GM12878 (cell line): ENCODE results near the gene PPP2R5C. TPM values are rescaled to one million over a fixed set of nuclear protein-coding genes. Genes with fewer than 3 reads are reported as not detected.

Source experiments
- ATAC-seq: fragments of 200-7000 bp; cut with Tn5 transposase; 3 replicates; pipeline ENCODE4 v1.9.1; 2020; ENCODE audit warnings: mild to moderate bottlenecking, moderate library complexity
- BruUV-seq: library from RNA; stranded (reverse); fragments of 400-500 nt; replicated peaks from 2 replicates; lab custom pipeline; 2021; lab: Mats Ljungman, UMichigan
- CTCF ChIA-PET: fragments of 300-600 bp; sonication (Branson Sonifier 250); formaldehyde crosslinking; extraction: SDS; loops from one replicate; lab custom pipeline; 2021; ENCODE audit warnings: inconsistent platforms; lab: Yijun Ruan, JAX
- POLR2A ChIA-PET: fragments of 350-600 bp; formaldehyde crosslinking; extraction: SDS; loops from one replicate; lab custom pipeline; 2021; ENCODE audit warnings: inconsistent platforms; lab: Charles Lee
- RAD21 ChIA-PET: fragments of 300-600 bp; sonication (Branson Sonifier 250); formaldehyde crosslinking; loops from one replicate; lab custom pipeline; 2023; ENCODE audit warnings: antibody characterized with exemption; ENCODE audit not compliant: unreplicated experiment; lab: Charles Lee
- SMC1A ChIA-PET: fragments of 300-600 bp; sonication (Branson Sonifier 250); formaldehyde crosslinking; loops from one replicate; lab custom pipeline; 2023; ENCODE audit not compliant: unreplicated experiment, uncharacterized antibody; lab: Charles Lee
- DNase-seq: peaks from one replicate; pipeline ENCODE4 v3.0.0-alpha.2; 2011; ENCODE audit warnings: low read depth, low spot score
- FAIRE-seq: peaks from 3 replicates; lab custom pipeline; 2011; peaks lifted over from hg19 to GRCh38; lab: Jason Lieb, UNC
- H2AFZ ChIP-seq: 2 replicates; pipeline ENCODE4 v1.6.0; 2011; ENCODE audit warnings: low read depth, low read length, control low read depth; ENCODE audit not compliant: control insufficient read depth
- H3K27ac ChIP-seq: 2 replicates; pipeline ENCODE4 v1.5.1; 2011; ENCODE audit warnings: control low read depth; ENCODE audit not compliant: control insufficient read depth, insufficient read depth
- H3K27me3 ChIP-seq, 2 experiments: replicated peaks in 1 of 2; 2 replicates each; pipeline versions ENCODE4 v1.6.0 to v1.6.1; 2011; ENCODE audit warnings: low read length in 1 of 2; ENCODE audit not compliant: control insufficient read depth in 2 of 2, insufficient read depth in 2 of 2
- H3K36me3 ChIP-seq, 2 experiments: 2 replicates each; pipeline ENCODE4 v1.5.1; 2011; ENCODE audit warnings: low read length in 1 of 2; ENCODE audit not compliant: control insufficient read depth in 2 of 2, insufficient read depth in 2 of 2
- H3K4me1 ChIP-seq: 2 replicates; pipeline ENCODE4 v1.6.1; 2011; ENCODE audit warnings: mild to moderate bottlenecking, low read length, moderate library complexity, mixed read lengths; ENCODE audit not compliant: control insufficient read depth, insufficient read depth
- H3K4me2 ChIP-seq: 2 replicates; pipeline ENCODE4 v1.6.0; 2011; ENCODE audit warnings: control low read depth; ENCODE audit not compliant: control insufficient read depth, insufficient read depth
- H3K4me3 ChIP-seq: fragments of 200-600 bp; sonication (generic); 2 replicates; pipeline ENCODE4 v1.5.1; 2016
- H3K79me2 ChIP-seq: 2 replicates; pipeline ENCODE4 v1.6.0; 2011; ENCODE audit warnings: low read length; ENCODE audit not compliant: control insufficient read depth, insufficient read depth
- H3K9ac ChIP-seq: 2 replicates; pipeline ENCODE4 v1.8.0; 2011; ENCODE audit warnings: low read length, control low read depth, mixed read lengths; ENCODE audit not compliant: control insufficient read depth, insufficient read depth
- H3K9me3 ChIP-seq: replicated peaks from 3 replicates; pipeline ENCODE4 v1.5.1; 2011; ENCODE audit warnings: mild to moderate bottlenecking, low read length; ENCODE audit not compliant: control insufficient read depth, insufficient read depth
- H4K20me1 ChIP-seq: 2 replicates; pipeline ENCODE4 v1.6.0; 2011; ENCODE audit not compliant: control insufficient read depth, insufficient read depth
- ATF2 ChIP-seq: IDR thresholded peaks from 2 replicates; pipeline ENCODE4 v1.6.1; 2012; ENCODE audit warnings: low read length, inconsistent platforms
- BCL11A ChIP-seq: IDR thresholded peaks from 2 replicates; pipeline ENCODE4 v1.6.1; 2011; ENCODE audit warnings: low read depth, low read length
- MTA3 ChIP-seq: IDR thresholded peaks from 2 replicates; pipeline ENCODE4 v1.6.1; 2012; ENCODE audit warnings: low read length, inconsistent platforms, borderline replicate concordance
- NR2C2 ChIP-seq: IDR thresholded peaks from 2 replicates; pipeline ENCODE4 v1.6.1; 2011; ENCODE audit warnings: borderline replicate concordance, low read depth; ENCODE audit not compliant: control insufficient read depth, insufficient read length
- SIN3A ChIP-seq: IDR thresholded peaks from 2 replicates; pipeline ENCODE4 v1.6.1; 2012; ENCODE audit warnings: low read depth, low read length, improper control_type of control experiment
- TARDBP ChIP-seq: IDR thresholded peaks from 2 replicates; pipeline ENCODE4 v1.6.1; 2016; ENCODE audit warnings: borderline replicate concordance
- ZBTB11 ChIP-seq: fragments of 450-650 bp; formaldehyde crosslinking; IDR thresholded peaks from 2 replicates; pipeline ENCODE4 v1.5.0; 2022; ENCODE audit warnings: mild to moderate bottlenecking, missing genetic modification characterization
- ZSCAN29 ChIP-seq: fragments of 450-650 bp; IDR thresholded peaks from 2 replicates; pipeline ENCODE4 v1.6.1; 2017; ENCODE audit warnings: mild to moderate bottlenecking, moderate library complexity
- WGBS: methylation state at CpG from one replicate; pipeline ENCODE4 v1.1.6; 2016; ENCODE audit warnings: low lambda C conversion rate; ENCODE audit not compliant: insufficient replicate concordance, insufficient coverage; ENCODE audit errors: missing lambda C conversion rate; 5-methylcytosine and 5-hydroxymethylcytosine counted together
- in situ Hi-C: fragments of 300-500 bp; cut with MboI; formaldehyde crosslinking; loops from 9 replicates; pipeline ENCODE4 v1.14.3; 2018; ENCODE audit warnings: mixed read lengths
- intact Hi-C: fragments of 100-400 bp; cut with micrococcal nuclease; formaldehyde crosslinking; loops from one replicate; pipeline ENCODE4 v1.14.2; 2022; ENCODE audit not compliant: unreplicated experiment
- polyA plus RNA-seq, 11 experiments: library from polyadenylated mRNA; depleted of rRNA in 4 of 11; unstranded in 6 of 11; stranded (reverse) in 5 of 11; fragments of >200 nt; fragmentation: Nextera tagmentation in 4 of 11; fragmentation: Illumina TruSeq in 1 of 11; extraction: Ambion mirVana in 4 of 11; extraction: Trizol in 1 of 11; gene quantifications; 1 replicate in 1 of 11; 2 replicates in 10 of 11; pipeline versions ENCODE4 v1.2.1 to v1.2.3, GENCODE V29; 2011 to 2016; ENCODE audit warnings: inconsistent platforms in 2 of 11, missing spikeins in 2 of 11, low read depth in 1 of 11
- total RNA-seq, 4 experiments: library from RNA; depleted of rRNA in 3 of 4; stranded (reverse); fragments of >200 nt in 3 of 4; fragmentation: Illumina TruSeq in 1 of 4; extraction: Trizol in 1 of 4; gene quantifications; 2 replicates each; pipeline versions ENCODE4 v1.2.1 to v1.2.3, GENCODE V29; 2013 to 2021
- TF ChIP-seq, protein P1 (sequence below): fragments of 450-650 bp; IDR thresholded peaks from 2 replicates; pipeline ENCODE4 v1.6.1; 2017; ENCODE audit warnings: antibody characterized with exemption, mild to moderate bottlenecking, moderate library complexity
- TF ChIP-seq, protein P2 (sequence below): IDR thresholded peaks from 2 replicates; pipeline ENCODE4 v1.6.1; 2012; ENCODE audit warnings: improper control_type of control experiment, low read depth, low read length; ENCODE audit not compliant: insufficient replicate concordance

PPP2R5C gene
- total and polyA plus RNA-seq, 10 of the 15 experiments (the other 5 are each of a cell fraction or from before 2014, with no cell fraction given), result 106 to 199 (median 144) TPM

GRCh38 chr14:101944451-101944850, 182.9 kb downstream of the PPP2R5C start:
- 70% methylated on average over 5 of the region's 5 CpGs for WGBS
- peaks cover 10% of the 10 kb centered on the region for H3K79me2 ChIP-seq
- H3K4me3 ChIP-seq, result no peak overlapping the region
- SMC1A ChIA-PET, result no interaction called here
- H3K9ac ChIP-seq, result no peak overlapping the region
- FAIRE-seq (no peak), DNase-seq (no peak), ATAC-seq (no peak)
- H3K9me3 ChIP-seq, result no peaks in the 10 kb centered on the region
- H2AFZ ChIP-seq, result no peak overlapping the region
- RAD21 ChIA-PET, result interaction anchor here (1.2 kb wide), 1 partner anchor 173 kb away, joined by 3 read pairs; no protein-coding TSS in a partner anchor
- peaks cover 2% of the 10 kb centered on the region; the same call in 1 of the 2 replicates for H3K4me1 ChIP-seq
- CTCF ChIA-PET, result interaction anchor here (1.2 kb wide), 2 partner anchors 13 to 173 kb away, joined by 3 to 4 read pairs; no protein-coding TSS in a partner anchor
- BruUV-seq, result no TSS peak
- no peak overlapping the region for H3K27ac ChIP-seq
- intact Hi-C loops (loop anchor here (10.0 kb wide), 1 partner anchor 100 kb away; no protein-coding TSS in a partner anchor), in situ Hi-C loops (no loop called here)
- H3K36me3 ChIP-seq, result no peaks in the 10 kb centered on the region
- POLR2A ChIA-PET, result no interaction called here
- H3K27me3 ChIP-seq, result no peaks in the 10 kb centered on the region
- no peak overlapping the region for H3K4me2 ChIP-seq
- no peaks in the 10 kb centered on the region for H4K20me1 ChIP-seq
- no peak for TF ChIP-seq MTA3
- no peak for TF ChIP-seq BCL11A
- TF ChIP-seq SIN3A, result no peak
- TF ChIP-seq, protein P1, sequence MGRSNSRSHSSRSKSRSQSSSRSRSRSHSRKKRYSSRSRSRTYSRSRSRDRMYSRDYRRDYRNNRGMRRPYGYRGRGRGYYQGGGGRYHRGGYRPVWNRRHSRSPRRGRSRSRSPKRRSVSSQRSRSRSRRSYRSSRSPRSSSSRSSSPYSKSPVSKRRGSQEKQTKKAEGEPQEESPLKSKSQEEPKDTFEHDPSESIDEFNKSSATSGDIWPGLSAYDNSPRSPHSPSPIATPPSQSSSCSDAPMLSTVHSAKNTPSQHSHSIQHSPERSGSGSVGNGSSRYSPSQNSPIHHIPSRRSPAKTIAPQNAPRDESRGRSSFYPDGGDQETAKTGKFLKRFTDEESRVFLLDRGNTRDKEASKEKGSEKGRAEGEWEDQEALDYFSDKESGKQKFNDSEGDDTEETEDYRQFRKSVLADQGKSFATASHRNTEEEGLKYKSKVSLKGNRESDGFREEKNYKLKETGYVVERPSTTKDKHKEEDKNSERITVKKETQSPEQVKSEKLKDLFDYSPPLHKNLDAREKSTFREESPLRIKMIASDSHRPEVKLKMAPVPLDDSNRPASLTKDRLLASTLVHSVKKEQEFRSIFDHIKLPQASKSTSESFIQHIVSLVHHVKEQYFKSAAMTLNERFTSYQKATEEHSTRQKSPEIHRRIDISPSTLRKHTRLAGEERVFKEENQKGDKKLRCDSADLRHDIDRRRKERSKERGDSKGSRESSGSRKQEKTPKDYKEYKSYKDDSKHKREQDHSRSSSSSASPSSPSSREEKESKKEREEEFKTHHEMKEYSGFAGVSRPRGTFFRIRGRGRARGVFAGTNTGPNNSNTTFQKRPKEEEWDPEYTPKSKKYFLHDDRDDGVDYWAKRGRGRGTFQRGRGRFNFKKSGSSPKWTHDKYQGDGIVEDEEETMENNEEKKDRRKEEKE, result no peak
- no peak for TF ChIP-seq ZSCAN29
- TF ChIP-seq ATF2, result no peak
- no peak for TF ChIP-seq NR2C2
- TF ChIP-seq ZBTB11 (CRISPR knock-in tag), result no peak
- no peak for TF ChIP-seq TARDBP
- TF ChIP-seq, protein P2, sequence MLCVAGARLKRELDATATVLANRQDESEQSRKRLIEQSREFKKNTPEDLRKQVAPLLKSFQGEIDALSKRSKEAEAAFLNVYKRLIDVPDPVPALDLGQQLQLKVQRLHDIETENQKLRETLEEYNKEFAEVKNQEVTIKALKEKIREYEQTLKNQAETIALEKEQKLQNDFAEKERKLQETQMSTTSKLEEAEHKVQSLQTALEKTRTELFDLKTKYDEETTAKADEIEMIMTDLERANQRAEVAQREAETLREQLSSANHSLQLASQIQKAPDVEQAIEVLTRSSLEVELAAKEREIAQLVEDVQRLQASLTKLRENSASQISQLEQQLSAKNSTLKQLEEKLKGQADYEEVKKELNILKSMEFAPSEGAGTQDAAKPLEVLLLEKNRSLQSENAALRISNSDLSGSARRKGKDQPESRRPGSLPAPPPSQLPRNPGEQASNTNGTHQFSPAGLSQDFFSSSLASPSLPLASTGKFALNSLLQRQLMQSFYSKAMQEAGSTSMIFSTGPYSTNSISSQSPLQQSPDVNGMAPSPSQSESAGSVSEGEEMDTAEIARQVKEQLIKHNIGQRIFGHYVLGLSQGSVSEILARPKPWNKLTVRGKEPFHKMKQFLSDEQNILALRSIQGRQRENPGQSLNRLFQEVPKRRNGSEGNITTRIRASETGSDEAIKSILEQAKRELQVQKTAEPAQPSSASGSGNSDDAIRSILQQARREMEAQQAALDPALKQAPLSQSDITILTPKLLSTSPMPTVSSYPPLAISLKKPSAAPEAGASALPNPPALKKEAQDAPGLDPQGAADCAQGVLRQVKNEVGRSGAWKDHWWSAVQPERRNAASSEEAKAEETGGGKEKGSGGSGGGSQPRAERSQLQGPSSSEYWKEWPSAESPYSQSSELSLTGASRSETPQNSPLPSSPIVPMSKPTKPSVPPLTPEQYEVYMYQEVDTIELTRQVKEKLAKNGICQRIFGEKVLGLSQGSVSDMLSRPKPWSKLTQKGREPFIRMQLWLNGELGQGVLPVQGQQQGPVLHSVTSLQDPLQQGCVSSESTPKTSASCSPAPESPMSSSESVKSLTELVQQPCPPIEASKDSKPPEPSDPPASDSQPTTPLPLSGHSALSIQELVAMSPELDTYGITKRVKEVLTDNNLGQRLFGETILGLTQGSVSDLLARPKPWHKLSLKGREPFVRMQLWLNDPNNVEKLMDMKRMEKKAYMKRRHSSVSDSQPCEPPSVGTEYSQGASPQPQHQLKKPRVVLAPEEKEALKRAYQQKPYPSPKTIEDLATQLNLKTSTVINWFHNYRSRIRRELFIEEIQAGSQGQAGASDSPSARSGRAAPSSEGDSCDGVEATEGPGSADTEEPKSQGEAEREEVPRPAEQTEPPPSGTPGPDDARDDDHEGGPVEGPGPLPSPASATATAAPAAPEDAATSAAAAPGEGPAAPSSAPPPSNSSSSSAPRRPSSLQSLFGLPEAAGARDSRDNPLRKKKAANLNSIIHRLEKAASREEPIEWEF, result no peak
